ENCODE data around the gene NCAPG2.

Gene NCAPG2

DNA sequence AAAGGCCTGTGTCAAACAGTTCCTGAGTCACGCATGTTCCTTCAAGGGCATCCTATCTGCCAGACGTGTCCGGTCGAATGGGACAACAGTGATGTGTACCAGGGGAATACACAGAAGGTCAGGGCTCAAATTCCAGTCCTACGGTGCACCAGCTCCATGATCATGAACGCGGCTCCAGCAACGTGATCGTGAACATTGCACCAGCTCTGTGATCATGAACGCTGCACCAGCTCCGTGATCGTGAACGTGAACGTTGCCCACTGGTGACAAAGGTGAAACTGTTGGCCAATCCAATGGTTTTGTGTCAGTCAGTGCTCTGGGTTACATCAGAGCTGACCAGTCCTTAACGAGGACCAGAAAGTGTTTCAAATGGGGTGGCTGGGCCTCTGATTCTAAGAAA, 112.7 kb downstream of the NCAPG2 start:
- DNase-seq = no peak

DNA sequence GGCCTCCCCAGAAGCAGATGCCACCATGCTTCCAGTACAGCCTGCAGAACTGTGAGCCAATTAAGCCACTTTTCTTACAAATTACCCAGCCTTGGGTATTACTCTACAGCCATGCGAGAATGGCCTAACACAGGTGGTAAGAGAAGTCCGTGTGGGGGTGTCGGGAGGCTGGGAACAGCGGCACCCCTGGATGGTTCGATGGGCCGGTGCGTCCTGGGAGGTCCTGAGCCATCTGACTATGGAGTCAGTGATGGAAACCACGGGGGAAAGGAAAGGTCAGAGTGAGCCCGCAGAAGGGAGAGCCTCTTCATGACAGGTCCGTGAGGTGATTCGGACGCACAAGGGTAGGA, 114.4 kb downstream of the NCAPG2 start:
- DNase-seq = no peak

DNA sequence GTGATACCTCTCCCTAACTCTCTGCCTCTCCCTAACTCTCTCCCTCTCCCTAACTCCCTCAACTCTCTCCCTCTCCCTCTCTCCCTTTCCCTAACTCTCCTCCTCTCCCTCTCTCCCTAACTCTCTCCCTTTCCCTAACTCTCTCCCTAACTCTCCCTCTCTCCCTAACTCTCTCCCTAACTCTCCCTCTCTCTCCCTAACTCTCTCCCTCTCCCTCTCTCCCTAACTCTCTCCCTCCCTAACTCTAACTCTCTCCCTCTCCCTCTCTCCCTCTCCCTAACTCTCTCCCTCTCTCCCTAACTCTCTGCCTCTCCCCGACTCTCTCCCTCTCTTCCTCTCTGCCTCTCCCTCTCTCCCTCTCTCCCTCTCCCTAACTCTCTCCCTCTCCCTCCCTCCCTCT, 115.0 kb downstream of the NCAPG2 start:
- no peak for DNase-seq

GRCh38 chr7:158588878-158589442, 115.6 kb downstream of the NCAPG2 start:
- DNase-seq = no peak

DNA sequence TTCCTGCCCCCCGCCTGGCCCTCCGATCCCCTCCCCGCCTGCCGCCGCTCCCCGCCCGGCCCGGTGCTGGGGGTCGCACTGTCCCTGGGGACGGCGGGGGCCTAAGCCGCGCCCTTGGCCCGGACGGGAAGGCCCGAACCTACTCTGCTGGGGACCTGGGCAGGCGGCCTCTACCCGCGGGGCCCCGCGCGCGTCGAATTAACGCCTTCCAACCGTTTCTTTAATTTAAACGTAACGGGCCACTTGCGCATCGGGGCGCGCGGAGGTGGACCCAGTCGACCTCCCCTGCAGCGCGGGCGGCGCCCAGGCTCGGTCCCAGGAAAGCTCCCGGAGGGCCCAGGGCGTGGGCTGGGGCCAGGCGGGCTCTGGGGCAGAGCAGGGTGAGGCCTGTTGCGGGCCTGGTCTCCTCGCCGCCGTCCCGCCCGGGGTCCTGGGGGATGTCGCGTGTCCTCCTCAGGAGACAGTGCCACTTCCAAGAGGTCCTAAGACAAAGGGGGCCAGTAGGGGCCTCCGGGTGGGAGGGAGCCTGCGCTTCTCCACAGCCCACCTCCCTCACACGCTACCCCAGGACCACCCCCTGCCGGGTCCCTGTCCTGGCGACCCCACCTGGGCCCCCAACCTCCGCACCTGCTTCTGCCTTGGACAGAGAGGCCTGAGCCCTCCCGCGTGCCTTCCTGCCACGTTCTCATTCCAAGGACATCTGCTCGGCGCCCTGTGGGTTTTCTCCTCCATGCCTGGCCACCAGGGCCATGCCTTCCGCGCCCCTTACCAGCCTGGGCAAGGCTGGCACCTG, 116.3 kb downstream of the NCAPG2 start:
- no peak for DNase-seq

DNA sequence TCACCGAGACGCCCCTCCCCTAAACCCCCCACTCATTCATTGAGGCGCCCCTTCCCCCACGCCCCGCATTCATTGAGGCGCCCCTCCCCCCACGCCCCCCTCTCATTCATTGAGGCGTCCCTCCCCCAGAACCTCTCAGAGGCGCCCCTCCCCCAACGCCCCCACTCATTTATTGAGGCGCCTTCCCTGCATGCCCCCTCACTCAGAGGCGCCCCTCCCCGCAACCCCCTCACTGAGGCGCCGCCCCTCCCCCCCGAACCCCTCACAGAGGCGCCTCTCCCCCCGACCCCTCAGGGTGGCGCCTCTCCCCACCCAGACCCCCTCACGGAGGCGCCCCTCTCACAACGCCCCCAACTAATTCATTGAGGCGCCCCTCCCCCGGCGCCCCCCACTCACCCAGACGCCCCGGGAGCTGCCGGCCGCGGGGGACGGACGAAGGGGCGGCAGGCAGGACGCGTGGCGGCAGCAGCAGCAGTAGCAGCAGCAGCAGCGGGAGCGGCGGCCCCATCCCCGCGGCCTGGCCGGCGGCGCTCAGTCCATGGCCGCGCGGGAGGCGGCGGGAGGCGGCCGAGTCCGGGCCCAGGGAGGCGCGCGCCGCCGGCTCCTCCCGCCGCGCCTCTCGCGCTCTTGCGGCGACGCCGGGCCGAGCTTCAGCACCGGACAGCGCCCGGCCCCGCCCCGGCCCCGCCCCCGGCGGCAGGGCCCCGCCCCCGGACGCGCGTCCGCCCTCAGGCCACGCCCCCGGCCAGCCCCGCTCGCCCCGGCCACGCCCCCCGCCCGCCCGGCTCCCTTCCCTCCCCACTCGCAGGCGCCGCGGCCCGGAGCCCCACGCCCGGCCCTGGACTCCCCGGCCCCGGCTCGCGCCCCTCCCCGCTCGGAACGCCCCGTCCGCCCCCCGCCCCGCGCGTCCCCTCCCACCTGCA, 117.2 kb downstream of the NCAPG2 start, which contains the start of gene PTPRN2:
TSS of gene PTPRN2 (minus strand) at position 662 of the 923 bp plus-strand sequence.
- peak; percentile 42 for DNase-seq

- no peak for DNase-seq
Measured at GRCh38 chr7:158586499-158587161, 118.0 kb downstream of the NCAPG2 start.

- no peak for DNase-seq
Measured at GRCh38 chr7:158585721-158586498, 118.7 kb downstream of the NCAPG2 start.

DNA sequence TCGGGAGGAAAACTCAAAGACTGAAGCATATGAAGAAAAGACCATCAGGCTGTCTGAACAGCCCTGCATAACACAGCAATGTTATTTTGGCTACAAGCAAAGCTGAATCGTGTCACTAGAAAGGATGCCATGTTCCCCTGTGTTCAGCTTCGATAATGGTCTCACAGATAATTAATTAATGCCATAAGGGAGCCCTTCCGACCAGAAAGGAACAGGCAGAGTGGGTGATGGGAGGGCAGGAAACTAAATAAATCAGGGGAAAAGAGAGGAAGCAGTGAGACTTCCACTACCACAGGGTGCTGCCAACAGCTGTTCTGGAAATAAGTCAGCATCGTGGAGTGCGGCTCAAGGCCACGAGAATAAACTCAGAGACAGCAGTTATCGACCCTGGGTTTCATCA, 120.2 kb downstream of the NCAPG2 start:
- DNase-seq = no peak

DNA sequence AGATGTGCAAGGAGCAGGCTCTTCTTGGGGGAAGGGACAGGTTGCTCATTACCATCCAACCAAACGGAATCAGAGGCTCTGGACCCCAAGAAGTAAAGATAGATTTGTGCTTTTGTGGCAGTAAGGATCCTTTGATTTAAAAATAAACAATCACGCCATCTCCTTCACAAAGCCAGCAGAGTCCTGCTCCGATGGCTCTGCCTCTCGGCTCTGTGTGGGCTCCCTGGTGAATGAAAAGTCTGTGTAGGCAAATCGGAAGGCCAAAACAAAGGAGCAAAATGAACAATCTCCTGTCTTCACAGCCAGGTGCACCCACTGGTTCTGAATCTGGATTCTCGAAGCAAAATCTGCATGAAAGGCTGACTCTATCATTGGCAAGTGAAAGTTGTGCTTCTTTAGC, 120.8 kb downstream of the NCAPG2 start:
- DNase-seq = no peak

DNA sequence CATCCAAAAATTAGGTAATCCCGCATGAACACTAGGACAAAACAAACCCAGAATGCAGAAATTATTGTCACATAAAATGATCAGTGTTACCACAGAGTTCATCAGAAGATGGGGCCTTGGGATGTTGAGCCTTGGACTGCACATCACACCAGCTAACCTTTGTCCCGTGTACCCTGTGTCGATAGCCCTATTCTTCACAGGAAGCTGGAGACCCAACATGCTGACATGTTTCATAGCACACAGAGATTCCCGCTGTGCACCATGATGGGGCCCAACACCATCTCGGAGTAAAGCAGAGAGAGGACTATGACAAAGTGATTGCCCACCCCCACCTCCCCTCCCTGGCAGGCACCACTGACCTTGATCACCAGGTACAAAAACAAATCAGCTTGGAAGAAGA, 121.5 kb downstream of the NCAPG2 start:
- no peak for DNase-seq

- no peak for DNase-seq
Measured at GRCh38 chr7:158582089-158582456, 122.5 kb downstream of the NCAPG2 start.

DNA sequence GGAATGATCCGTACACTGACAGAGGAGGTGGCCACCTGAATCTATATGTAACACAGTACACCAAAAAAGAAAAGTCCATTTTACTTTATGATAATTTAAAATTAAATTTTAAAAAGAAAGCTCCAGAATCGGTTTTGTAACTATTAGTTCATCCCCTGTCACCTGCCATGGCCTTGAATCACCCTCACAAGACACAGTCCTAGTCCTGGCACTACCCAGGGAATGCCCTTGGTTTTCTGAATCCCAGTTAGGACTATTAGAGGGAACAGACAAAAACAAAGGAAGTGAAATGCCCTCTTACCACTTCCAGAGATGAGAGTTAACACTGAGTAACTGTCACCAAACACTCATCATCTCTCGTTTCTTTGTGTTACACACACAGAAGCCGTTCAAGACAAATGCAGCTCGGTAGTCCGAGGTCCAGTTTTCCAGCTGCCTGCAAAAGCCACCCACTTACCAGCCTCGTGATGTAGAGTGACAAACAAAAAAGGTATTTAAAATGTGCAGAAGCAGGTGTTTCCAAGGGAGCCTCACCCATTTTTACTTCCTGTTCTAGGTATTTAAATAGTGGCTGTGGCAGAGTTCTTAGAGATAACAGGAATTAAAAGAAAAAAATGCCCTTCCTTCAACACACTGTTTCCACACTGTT, 123.0 kb downstream of the NCAPG2 start:
- no peak for DNase-seq
